HTERT RPE-1 (cell line): Measurements from ENCODE around the gene SMARCC1.

Experiments used
- in situ Hi-C: fragments of 300-500 bp; cut with MboI; formaldehyde crosslinking; loops from 4 replicates; pipeline ENCODE4 v1.14.3; 2020; ENCODE audit warnings: low sequenced_read_pairs

Gene SMARCC1

DNA sequence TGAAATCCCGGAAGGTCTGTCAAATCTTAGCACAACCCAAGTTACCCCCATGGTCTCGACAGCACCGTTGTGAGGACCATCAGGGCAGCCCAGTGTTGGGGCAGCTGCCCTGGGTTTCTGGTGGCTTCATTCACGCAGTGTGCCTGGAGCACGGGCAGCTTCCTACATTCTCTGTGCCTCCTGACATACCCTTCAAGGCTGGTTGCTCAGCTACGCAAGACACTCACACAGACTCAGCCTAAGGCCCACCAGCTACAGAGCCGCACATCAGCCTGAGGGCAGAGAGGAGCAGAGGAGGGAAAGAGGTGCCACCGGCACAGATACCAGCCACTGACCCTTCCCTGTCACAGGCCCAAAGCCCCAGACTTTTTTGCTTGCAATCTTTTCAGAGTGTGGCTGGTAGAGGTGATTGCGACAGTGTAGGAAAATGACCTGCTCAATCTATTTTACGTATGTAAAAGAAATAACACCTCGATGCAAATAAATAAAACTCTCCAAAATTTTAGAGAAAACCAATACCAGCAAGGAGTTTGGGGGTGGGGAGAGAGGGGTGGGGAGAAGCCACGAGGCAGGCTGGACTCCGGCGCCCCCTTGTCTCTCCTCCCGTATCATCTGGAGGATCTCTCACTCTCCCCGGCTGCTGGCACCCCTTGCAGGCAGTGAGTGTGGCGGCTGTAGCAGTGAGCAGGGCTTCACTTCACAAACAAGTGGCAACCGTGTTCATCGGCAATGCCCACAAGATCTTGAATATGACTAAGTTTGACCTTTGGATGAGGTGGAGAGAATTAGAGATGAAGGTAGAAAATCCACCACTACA, 215.8 kb downstream of the SMARCC1 start:
- in situ Hi-C loops: no loop called here

- in situ Hi-C loops: no loop called here
Observed at GRCh38 chr3:47556351-47556750, 225.3 kb downstream of the SMARCC1 start.

GRCh38 chr3:47554335-47554734, 227.4 kb downstream of the SMARCC1 start:
- in situ Hi-C loops: no loop called here

DNA sequence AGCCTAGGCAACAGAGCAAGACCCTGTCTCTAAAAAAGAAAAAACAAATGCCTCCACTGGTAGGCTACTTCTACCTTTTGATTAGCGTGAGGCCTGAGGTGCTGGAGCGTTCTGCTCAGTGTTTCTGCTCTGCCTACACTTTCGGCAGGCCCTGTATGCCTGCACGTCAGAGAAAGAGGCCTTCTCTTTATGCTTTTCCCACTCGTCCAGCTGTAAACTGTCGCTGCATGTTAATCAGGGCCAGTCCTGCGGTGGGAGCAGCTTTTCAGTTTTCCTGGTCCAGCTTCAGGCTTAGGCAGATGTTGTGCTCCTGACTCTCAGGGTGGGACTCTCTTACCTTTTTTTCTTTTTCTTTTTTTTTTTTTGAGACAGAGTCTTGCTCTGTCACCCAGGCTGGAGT, 228.3 kb downstream of the SMARCC1 start:
- in situ Hi-C loops: no loop called here

DNA sequence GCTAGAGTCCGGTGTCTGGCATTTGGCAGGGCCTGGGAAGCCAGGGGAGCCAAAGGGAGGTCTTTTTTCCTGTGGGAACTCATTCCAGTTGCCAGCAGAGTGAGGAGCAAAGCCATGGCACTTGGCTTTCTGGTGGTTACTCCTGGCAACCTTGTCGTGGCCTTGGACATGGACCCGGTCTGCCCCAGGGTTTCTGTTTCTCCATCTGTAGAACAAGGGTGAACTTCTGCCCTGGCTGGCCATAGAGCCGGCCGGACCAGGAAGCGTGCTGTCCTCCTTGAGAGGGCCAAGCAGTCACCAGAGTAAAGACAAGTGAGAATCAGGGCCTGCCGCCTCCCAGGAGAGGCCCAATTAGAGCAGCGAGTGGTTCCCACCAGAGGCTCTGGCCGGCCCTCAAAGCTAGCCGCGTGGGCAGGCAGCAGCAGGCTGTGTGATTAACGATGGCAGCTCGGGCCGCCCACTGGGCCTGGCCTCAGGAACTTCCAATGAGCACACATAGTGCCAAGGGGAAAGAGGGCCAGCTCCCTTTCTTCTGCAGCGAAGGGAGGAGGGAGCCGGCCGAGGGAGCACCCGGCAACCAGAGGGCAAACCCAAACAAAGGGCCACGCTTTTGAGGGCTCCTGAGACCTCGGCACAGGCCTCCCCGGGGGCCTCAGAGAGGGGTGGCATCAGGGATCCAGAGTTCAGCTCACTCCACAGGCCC, 239.1 kb downstream of the SMARCC1 start:
- in situ Hi-C loops: no loop called here

- in situ Hi-C loops: no loop called here
Observed at GRCh38 chr3:47541583-47542108, 240.0 kb downstream of the SMARCC1 start.

GRCh38 chr3:47540281-47540680, 241.4 kb downstream of the SMARCC1 start:
- in situ Hi-C loops: no loop called here

- in situ Hi-C loops: no loop called here
Observed at GRCh38 chr3:47536967-47537366, 244.7 kb downstream of the SMARCC1 start.

DNA sequence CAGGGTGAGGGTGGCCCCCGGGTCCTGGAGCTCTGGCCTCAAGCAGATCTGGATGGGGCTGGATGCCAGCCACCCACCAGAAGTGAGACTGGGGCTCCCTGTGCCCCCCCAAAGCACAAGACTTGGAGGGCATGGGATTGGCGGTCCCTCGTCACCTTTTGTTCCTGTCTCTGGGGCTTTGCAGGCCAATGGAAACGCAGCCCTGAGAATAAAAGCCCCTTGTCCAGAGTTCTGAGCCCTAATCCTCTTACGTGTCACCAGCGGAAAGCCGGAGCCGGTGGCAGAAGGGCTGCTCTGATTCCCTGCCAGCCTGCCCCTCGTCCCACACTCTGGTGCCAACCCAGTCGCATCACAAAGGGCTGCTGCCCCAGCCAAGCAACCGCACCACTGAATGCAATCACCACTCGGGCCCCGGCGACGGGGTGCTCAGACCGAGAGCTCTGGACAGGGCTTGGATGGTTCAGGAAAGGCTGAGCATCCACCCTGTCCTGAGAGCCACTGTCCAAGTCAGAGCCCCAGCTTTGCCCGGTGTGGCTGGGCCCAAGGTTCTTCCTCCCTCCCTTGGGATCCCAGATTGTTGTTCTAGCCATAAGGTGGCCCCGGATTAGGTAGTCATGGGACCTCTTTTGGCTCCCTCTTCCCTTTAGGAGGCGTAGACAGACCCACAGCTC, 245.3 kb downstream of the SMARCC1 start:
- in situ Hi-C loops: no loop called here
